Breast epithelium (tissue), 3 donors: ENCODE results near the gene LCE1F.

Experiments
- POLR2A ChIP-seq: fragments of 450-650 bp; IDR thresholded peaks from one replicate; pipeline ENCODE4 v1.6.1; 2016; ENCODE audit warnings: antibody characterized with exemption, mild to moderate bottlenecking, moderate library complexity
- POLR2AphosphoS5 ChIP-seq, 3 donors: sonication (generic); formaldehyde crosslinking; IDR thresholded peaks; one replicate each; pipeline ENCODE4 v1.6.1; 2017; ENCODE audit warnings: antibody characterized with exemption in 3 of 3
- TF ChIP-seq, protein P1 (sequence below), 3 donors: fragments of 450-650 bp; IDR thresholded peaks; one replicate each; pipeline ENCODE4 v1.5.1; 2016 to 2017; ENCODE audit warnings: antibody characterized with exemption in 3 of 3, mild to moderate bottlenecking in 3 of 3, moderate library complexity in 3 of 3

DNA sequence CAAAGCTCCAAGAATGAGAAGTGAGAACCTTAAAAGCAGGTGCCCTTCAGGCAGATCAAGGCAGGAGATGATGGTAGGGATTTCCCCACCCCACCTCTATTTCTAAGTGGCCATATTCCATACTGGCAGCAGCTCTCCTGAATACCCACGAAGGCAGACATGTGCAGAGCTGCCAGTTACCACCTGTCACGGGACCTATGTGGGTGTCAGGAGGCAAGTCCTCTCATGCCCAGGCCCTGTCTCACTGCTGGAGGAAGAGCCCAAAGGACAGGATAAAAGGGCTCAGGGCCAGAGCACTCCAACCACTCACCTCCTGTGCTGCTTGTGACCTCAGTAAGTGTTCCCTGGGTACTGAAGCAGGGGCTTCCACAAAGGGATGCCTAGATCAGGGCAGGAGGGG lies 36.1 kb downstream of the LCE1F start:
- TF ChIP-seq, protein P1, sequence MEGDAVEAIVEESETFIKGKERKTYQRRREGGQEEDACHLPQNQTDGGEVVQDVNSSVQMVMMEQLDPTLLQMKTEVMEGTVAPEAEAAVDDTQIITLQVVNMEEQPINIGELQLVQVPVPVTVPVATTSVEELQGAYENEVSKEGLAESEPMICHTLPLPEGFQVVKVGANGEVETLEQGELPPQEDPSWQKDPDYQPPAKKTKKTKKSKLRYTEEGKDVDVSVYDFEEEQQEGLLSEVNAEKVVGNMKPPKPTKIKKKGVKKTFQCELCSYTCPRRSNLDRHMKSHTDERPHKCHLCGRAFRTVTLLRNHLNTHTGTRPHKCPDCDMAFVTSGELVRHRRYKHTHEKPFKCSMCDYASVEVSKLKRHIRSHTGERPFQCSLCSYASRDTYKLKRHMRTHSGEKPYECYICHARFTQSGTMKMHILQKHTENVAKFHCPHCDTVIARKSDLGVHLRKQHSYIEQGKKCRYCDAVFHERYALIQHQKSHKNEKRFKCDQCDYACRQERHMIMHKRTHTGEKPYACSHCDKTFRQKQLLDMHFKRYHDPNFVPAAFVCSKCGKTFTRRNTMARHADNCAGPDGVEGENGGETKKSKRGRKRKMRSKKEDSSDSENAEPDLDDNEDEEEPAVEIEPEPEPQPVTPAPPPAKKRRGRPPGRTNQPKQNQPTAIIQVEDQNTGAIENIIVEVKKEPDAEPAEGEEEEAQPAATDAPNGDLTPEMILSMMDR (IDR thresholded peaks at IDR 0.05): no peak
- TF ChIP-seq POLR2A (no peak), POLR2AphosphoS5 (IDR thresholded peaks at IDR 0.05) (no peak)
